ENCODE data around the gene NUDT17.

NUDT17 gene

DNA sequence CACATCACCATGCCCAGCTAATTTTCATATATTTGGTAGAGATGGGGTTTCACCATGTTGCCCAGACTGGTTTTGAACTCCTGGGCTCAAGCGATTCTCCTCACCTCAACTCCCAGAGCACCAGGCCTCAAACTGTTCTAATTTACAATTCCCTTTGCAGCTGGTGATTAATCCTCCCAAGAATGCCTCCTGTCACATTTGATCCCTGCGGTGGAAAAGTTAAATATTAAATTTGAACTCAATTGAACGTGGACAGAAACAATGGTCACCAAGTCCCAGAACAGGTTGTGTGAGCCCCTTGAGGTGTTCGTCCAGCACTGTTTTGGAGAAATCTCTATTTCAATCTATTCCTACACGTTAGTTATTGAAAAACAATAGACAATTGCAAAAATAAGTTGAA lies 42.2 kb downstream of the NUDT17 start:
- H3K9ac ChIP-seq (ENCODE audit: low read depth in 1 of 2, low read length in 2 of 2), result no peak overlapping the region
- H3K36me3 ChIP-seq (ENCODE audit: control insufficient read depth in 1 of 2, insufficient read depth in 2 of 2, low read length in 2 of 2), result no peaks in the 10 kb centered on the region
- H3K4me1 ChIP-seq (ENCODE audit: control insufficient read depth in 1 of 2, insufficient read depth in 2 of 2, low read length in 2 of 2), result peaks cover 25 to 29% of the 10 kb centered on the region in 2 donors
- no peak overlapping the region for H3K4me3 ChIP-seq (ENCODE audit: low read depth in 1 of 2, low read length in 2 of 2)
- H3K27ac ChIP-seq (ENCODE audit: low read depth, low read length), result no peak overlapping the region
- no peaks in the 10 kb centered on the region for H3K9me3 ChIP-seq (ENCODE audit: control insufficient read depth in 1 of 2, low read length in 2 of 2)
- H3K27me3 ChIP-seq (ENCODE audit: control insufficient read depth in 1 of 2, insufficient read depth in 2 of 2, low read length in 2 of 2), result peaks cover 10 to 18% of the 10 kb centered on the region in 2 donors

DNA sequence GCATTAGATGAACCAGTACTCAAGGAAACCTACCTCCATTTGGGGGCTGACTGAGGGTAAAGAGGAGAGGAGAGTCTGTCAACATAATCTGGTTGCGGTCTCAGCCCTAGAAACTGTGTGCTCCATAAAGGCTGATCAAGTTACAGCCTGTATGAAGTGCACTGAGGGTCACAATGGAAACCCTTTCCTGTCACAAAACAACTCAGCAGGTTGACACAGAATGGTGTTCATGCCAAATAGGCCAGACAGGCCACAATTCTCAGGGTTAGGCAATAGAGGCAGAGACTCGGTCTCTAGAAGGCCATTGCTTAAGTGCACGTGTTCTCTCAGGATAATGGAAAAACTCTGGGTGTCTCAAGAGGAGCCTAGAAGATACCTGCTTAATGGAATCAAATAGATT lies 44.3 kb downstream of the NUDT17 start:
- Histone ChIP-seq H3K27ac (ENCODE audit: low read depth, low read length) (no peak overlapping the region), H3K36me3 (ENCODE audit: control insufficient read depth in 1 of 2, insufficient read depth in 2 of 2, low read length in 2 of 2) (no peaks in the 10 kb centered on the region), H3K9ac (ENCODE audit: low read depth in 1 of 2, low read length in 2 of 2) (no peak overlapping the region)

DNA sequence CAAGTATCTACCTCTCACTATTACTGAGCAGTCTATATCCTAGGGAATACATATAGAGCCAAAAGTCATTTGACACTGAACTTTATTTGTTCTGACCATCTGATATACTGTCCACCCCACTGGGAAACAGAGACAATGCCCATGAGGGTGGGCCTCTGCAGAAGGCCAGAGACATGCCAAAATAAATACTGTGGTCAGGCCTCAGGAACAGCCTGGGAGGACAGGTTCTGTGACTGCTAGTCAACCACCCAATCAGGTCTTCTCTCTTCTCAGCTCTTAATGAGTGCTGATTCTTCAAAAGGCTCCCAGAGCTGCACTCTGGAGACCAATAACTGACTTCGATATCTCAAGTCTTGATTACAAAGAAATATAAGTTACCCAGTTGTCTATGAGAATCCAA lies 45.7 kb downstream of the NUDT17 start:
- Histone ChIP-seq H3K4me3 (ENCODE audit: low read depth in 1 of 2, low read length in 2 of 2) (peak overlapping the region in 1 of 2 donors; percentile 25), H3K27me3 (ENCODE audit: control insufficient read depth in 1 of 2, insufficient read depth in 2 of 2, low read length in 2 of 2) (no peaks in the 10 kb centered on the region), H3K4me1 (ENCODE audit: control insufficient read depth in 1 of 2, insufficient read depth in 2 of 2, low read length in 2 of 2) (peaks cover 24% of the 10 kb centered on the region in 2 donors), H3K9ac (ENCODE audit: low read depth in 1 of 2, low read length in 2 of 2) (peak overlapping the region in 1 of 2 donors; percentile 20), H3K9me3 (ENCODE audit: control insufficient read depth in 1 of 2, low read length in 2 of 2) (no peaks in the 10 kb centered on the region), H3K36me3 (ENCODE audit: control insufficient read depth in 1 of 2, insufficient read depth in 2 of 2, low read length in 2 of 2) (no peaks in the 10 kb centered on the region), H3K27ac (ENCODE audit: low read depth, low read length) (no peak overlapping the region)

More for the DNA sequence above, 44.3 kb downstream of the NUDT17 start:
- Histone ChIP-seq H3K9me3 (ENCODE audit: control insufficient read depth in 1 of 2, low read length in 2 of 2) (no peaks in the 10 kb centered on the region), H3K4me1 (ENCODE audit: control insufficient read depth in 1 of 2, insufficient read depth in 2 of 2, low read length in 2 of 2) (peaks cover 29 to 32% of the 10 kb centered on the region in 2 donors), H3K4me3 (ENCODE audit: low read depth in 1 of 2, low read length in 2 of 2) (no peak overlapping the region), H3K27me3 (ENCODE audit: control insufficient read depth in 1 of 2, insufficient read depth in 2 of 2, low read length in 2 of 2) (peaks cover 7 to 8% of the 10 kb centered on the region in 2 donors)

DNA sequence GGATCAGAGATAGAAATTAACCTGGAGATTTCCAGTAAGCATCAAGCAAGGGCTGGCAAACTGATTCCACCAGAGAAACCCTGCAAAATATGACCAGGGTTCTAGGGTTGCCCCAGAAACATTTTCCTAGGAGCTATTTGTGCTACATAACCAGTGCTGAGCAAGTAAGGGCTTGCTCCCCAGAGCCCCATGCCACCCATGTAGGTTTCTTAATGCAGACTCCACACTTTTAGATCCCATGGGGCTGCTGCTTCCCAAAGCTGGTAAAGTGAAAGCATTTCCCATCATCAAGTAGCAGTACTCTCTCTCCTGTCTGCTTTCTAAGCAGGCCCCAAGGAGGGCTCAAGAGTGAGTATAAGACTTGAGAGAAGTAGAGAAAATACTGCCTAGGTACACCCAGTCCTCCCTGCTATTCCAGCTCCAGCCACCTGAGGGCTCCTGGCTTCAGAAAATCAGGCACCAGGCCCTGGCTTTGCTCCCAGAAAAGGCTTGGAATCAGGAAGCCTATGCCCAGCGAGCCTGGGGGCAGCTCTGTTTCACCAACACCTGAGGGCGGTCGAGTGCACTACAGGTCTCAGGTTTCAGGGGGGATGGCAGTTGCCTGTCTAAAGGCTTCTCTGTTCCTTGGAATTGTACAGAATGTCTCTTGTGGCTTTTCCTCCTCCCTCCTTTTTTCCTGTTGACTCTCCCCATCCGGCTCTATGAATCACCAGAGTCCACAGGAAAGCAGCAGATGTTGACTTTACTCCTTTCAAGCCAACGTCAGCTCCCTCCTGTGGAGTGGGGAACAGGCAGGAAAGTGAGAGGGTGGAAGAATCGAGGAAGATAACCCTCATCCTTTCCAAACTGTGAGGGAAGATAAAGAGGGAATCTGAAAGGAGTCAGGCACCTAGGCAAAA lies 46.4 kb downstream of the NUDT17 start:
- Histone ChIP-seq H3K4me1 (ENCODE audit: control insufficient read depth in 1 of 2, insufficient read depth in 2 of 2, low read length in 2 of 2) (peaks cover 24% of the 10 kb centered on the region in 2 donors), H3K9me3 (ENCODE audit: control insufficient read depth in 1 of 2, low read length in 2 of 2) (no peaks in the 10 kb centered on the region), H3K27ac (ENCODE audit: low read depth, low read length) (peak overlapping the region; percentile 42), H3K9ac (ENCODE audit: low read depth in 1 of 2, low read length in 2 of 2) (peak overlapping the region; percentile 20 to 48), H3K27me3 (ENCODE audit: control insufficient read depth in 1 of 2, insufficient read depth in 2 of 2, low read length in 2 of 2) (no peaks in the 10 kb centered on the region), H3K4me3 (ENCODE audit: low read depth in 1 of 2, low read length in 2 of 2) (peak overlapping the region; percentile 14 to 25), H3K36me3 (ENCODE audit: control insufficient read depth in 1 of 2, insufficient read depth in 2 of 2, low read length in 2 of 2) (no peaks in the 10 kb centered on the region)

DNA sequence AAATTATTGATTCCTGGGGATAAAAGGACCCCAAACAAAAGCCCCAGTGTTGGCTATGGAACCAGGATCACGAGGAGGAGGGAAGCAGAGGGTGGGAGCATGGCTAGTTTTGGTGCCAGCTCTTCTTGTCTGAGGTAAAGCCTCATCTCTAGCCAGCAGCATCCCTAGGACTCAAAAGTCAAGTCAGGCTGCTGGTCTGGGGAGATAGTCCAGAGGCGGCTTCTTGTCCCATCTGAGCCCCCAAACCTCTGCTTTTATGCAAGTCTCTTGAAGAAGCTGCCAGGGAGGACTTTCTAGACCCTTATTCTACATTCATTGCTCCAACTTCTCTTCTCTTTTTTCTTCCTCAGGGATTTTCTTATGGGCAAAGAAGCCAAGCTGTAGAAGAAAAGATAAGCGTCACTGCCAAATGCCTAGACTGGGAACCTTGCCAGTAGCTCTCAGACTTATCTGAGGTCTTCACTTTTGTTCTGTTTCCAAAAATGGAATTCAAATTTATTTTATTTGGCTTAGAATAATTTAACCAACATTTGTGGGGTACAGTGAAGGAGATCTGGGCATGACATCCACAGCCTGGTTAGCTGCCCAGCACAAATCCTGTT lies 47.2 kb downstream of the NUDT17 start:
- Histone ChIP-seq H3K27ac (ENCODE audit: low read depth, low read length) (peak overlapping the region; percentile 42), H3K4me1 (ENCODE audit: control insufficient read depth in 1 of 2, insufficient read depth in 2 of 2, low read length in 2 of 2) (peaks cover 24% of the 10 kb centered on the region in 2 donors), H3K27me3 (ENCODE audit: control insufficient read depth in 1 of 2, insufficient read depth in 2 of 2, low read length in 2 of 2) (no peaks in the 10 kb centered on the region), H3K9ac (ENCODE audit: low read depth in 1 of 2, low read length in 2 of 2) (peak overlapping the region; percentile 20 to 48), H3K36me3 (ENCODE audit: control insufficient read depth in 1 of 2, insufficient read depth in 2 of 2, low read length in 2 of 2) (no peaks in the 10 kb centered on the region), H3K4me3 (ENCODE audit: low read depth in 1 of 2, low read length in 2 of 2) (peak overlapping the region; percentile 14 to 25), H3K9me3 (ENCODE audit: control insufficient read depth in 1 of 2, low read length in 2 of 2) (no peaks in the 10 kb centered on the region)

DNA sequence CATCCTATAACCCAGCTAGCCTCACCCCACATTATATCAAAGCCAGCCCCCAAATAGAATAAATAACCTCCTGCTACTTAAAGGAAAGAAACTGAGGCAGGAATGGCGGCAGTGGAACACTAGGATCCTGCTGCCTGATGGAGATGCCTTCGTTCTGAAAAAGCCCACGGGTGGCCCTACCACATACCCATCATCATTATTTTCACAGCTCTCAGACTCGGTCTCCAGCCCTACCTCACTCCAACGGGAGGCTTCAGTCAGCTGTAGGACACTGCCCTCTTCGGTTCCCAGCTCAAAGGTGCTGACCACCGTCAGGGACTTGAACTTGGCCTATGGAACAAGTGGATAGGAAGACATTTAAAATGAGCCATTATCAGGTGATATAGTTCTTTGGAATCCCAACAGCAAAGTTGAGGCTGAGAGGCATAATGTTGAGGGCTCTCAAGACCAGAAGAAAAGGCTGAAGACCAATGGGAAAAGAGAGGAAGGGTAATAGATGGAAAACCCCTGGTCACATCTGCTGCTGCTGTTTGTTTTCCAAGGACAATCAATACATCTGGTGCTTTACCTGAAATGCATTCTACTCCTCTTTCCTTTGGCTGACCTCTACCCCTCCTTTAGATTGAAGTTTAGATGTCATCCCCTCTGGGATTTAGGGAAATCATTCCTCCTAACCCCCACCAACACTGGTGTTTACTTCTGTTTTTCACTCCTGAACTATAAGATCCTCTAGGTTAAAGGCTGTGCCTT lies 48.1 kb downstream of the NUDT17 start:
- Histone ChIP-seq H3K9me3 (ENCODE audit: control insufficient read depth in 1 of 2, low read length in 2 of 2) (no peaks in the 10 kb centered on the region), H3K4me3 (ENCODE audit: low read depth in 1 of 2, low read length in 2 of 2) (no peak overlapping the region), H3K4me1 (ENCODE audit: control insufficient read depth in 1 of 2, insufficient read depth in 2 of 2, low read length in 2 of 2) (peaks cover 24% of the 10 kb centered on the region in 2 donors), H3K27ac (ENCODE audit: low read depth, low read length) (peak overlapping the region; percentile 42), H3K27me3 (ENCODE audit: control insufficient read depth in 1 of 2, insufficient read depth in 2 of 2, low read length in 2 of 2) (no peaks in the 10 kb centered on the region), H3K9ac (ENCODE audit: low read depth in 1 of 2, low read length in 2 of 2) (no peak overlapping the region), H3K36me3 (ENCODE audit: control insufficient read depth in 1 of 2, insufficient read depth in 2 of 2, low read length in 2 of 2) (no peaks in the 10 kb centered on the region)

DNA sequence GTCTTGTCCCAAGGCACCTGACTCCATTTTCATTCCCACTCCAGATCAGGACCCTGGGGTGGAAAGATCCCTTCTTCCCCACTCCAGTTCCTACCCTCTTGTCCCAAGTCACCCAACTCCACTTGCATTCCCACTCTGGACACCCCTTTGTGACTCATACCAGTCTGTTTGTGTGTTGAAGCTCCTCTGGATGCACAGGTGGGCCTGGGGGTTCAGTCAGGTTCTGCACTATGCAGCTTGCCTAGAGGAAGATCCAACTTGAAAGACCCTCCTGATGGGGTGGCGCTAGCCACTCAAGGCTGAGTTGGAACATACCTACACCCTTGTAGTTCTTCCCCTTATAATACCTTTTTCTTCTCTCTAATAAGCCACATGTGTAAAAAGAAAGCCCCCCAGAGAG lies 50.0 kb downstream of the NUDT17 start:
- Histone ChIP-seq H3K27ac (ENCODE audit: low read depth, low read length) (no peak overlapping the region), H3K36me3 (ENCODE audit: control insufficient read depth in 1 of 2, insufficient read depth in 2 of 2, low read length in 2 of 2) (no peaks in the 10 kb centered on the region), H3K4me1 (ENCODE audit: control insufficient read depth in 1 of 2, insufficient read depth in 2 of 2, low read length in 2 of 2) (peaks cover 23 to 24% of the 10 kb centered on the region in 2 donors), H3K9ac (ENCODE audit: low read depth in 1 of 2, low read length in 2 of 2) (no peak overlapping the region), H3K4me3 (ENCODE audit: low read depth in 1 of 2, low read length in 2 of 2) (no peak overlapping the region), H3K9me3 (ENCODE audit: control insufficient read depth in 1 of 2, low read length in 2 of 2) (no peaks in the 10 kb centered on the region), H3K27me3 (ENCODE audit: control insufficient read depth in 1 of 2, insufficient read depth in 2 of 2, low read length in 2 of 2) (no peaks in the 10 kb centered on the region)

DNA sequence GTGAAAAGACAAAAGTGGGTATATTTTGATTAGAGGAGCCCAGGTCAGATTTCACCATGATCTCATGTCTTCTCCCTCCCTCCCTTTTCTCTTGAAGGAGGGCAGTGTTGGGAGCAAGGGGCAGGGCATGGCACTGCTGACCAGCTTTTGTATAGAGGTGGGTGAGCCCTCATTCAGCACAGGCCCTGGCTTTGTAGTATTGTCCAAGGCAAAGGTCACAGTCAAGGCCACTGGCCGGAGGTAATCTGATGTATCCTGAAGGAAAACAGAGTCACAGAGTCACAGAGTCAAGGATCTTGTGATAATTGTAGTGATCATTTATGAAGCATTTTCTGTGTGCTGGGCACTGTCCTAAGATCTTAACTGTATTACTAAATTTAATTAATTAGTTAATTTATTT lies 52.5 kb downstream of the NUDT17 start:
- Histone ChIP-seq H3K27me3 (ENCODE audit: control insufficient read depth in 1 of 2, insufficient read depth in 2 of 2, low read length in 2 of 2) (no peaks in the 10 kb centered on the region), H3K9ac (ENCODE audit: low read depth in 1 of 2, low read length in 2 of 2) (no peak overlapping the region), H3K9me3 (ENCODE audit: control insufficient read depth in 1 of 2, low read length in 2 of 2) (no peaks in the 10 kb centered on the region), H3K4me3 (ENCODE audit: low read depth in 1 of 2, low read length in 2 of 2) (no peak overlapping the region), H3K36me3 (ENCODE audit: control insufficient read depth in 1 of 2, insufficient read depth in 2 of 2, low read length in 2 of 2) (peaks cover 0 to 2% of the 10 kb centered on the region in 2 donors), H3K27ac (ENCODE audit: low read depth, low read length) (no peak overlapping the region), H3K4me1 (ENCODE audit: control insufficient read depth in 1 of 2, insufficient read depth in 2 of 2, low read length in 2 of 2) (peaks cover 0 to 1% of the 10 kb centered on the region in 2 donors)

Measured in duodenal mucosa (tissue), 2 donors.